Peyer's patch (tissue), 4 donors: ENCODE measurements around the gene CDC42BPA.

Experiments
- POLR2A ChIP-seq, 2 donors: fragments of 450-650 bp; IDR thresholded peaks; one replicate each; pipeline ENCODE4 v1.5.1; 2017; ENCODE audit warnings: antibody characterized with exemption in 2 of 2, mild to moderate bottlenecking in 2 of 2, moderate library complexity in 2 of 2
- TF ChIP-seq, protein P1 (sequence below), 6 experiments: fragments of 450-650 bp in 4 of 6; fragments of 200-600 bp in 2 of 6; sonication (generic) in 1 of 6; IDR thresholded peaks; one replicate each; pipeline ENCODE4 v1.5.1; 2017 to 2019; ENCODE audit warnings: antibody characterized with exemption in 6 of 6, mild to moderate bottlenecking in 3 of 6, moderate library complexity in 1 of 6

- TF ChIP-seq POLR2A (IDR thresholded peaks at IDR 0.05) = no peak
- TF ChIP-seq, protein P1, sequence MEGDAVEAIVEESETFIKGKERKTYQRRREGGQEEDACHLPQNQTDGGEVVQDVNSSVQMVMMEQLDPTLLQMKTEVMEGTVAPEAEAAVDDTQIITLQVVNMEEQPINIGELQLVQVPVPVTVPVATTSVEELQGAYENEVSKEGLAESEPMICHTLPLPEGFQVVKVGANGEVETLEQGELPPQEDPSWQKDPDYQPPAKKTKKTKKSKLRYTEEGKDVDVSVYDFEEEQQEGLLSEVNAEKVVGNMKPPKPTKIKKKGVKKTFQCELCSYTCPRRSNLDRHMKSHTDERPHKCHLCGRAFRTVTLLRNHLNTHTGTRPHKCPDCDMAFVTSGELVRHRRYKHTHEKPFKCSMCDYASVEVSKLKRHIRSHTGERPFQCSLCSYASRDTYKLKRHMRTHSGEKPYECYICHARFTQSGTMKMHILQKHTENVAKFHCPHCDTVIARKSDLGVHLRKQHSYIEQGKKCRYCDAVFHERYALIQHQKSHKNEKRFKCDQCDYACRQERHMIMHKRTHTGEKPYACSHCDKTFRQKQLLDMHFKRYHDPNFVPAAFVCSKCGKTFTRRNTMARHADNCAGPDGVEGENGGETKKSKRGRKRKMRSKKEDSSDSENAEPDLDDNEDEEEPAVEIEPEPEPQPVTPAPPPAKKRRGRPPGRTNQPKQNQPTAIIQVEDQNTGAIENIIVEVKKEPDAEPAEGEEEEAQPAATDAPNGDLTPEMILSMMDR (IDR thresholded peaks at IDR 0.05) = no peak
These were observed 324.3 kb downstream of the CDC42BPA start for GRCh38 chr1:226993814-226994585.
